Frontal cortex (tissue), 4 donors: ENCODE data around the gene OR1K1. TPM values are rescaled to one million over a fixed set of nuclear protein-coding genes. Genes with fewer than 3 reads are reported as not detected.

Experiments
- DNase-seq, 2 donors: peaks; one replicate each; pipeline ENCODE4 v3.0.0; 2012; ENCODE audit warnings: low spot score in 2 of 2
- FAIRE-seq: peaks from 2 replicates; lab custom pipeline; 2012; peaks lifted over from hg19 to GRCh38; lab: Jason Lieb, UNC
- total RNA-seq: library from RNA; depleted of rRNA; stranded (reverse); fragments of >200 nt; gene quantifications from one replicate; pipeline ENCODE4 v1.2.3, GENCODE V29; 2014
- donor health status: control.
- donor health status: control.
- donor health status: control.

Gene OR1K1
- total RNA-seq, 1 donor from 2014 or later, result not detected

- FAIRE-seq (no peak), DNase-seq (no peak)
Observed at GRCh38 chr9:122846371-122846940, 46.5 kb downstream of the OR1K1 start.

- no peak for DNase-seq
- no peak for FAIRE-seq
Observed at GRCh38 chr9:122848256-122848943, 48.5 kb downstream of the OR1K1 start.

Other genes with a start within 250 kb of the OR1K1 start
- gene OR1N2, start 247.0 kb upstream of the OR1K1 start, total RNA-seq, result not detected
- not detected for gene OR1L8, start 216.7 kb upstream of the OR1K1 start, total RNA-seq
- not detected for gene OR1Q1, start 185.4 kb upstream of the OR1K1 start, total RNA-seq
- not detected for gene OR1B1, start 142.5 kb upstream of the OR1K1 start, total RNA-seq
- not detected for gene OR1L1, start 138.4 kb upstream of the OR1K1 start, total RNA-seq
- not detected for gene OR1L3, start 125.0 kb upstream of the OR1K1 start, total RNA-seq
- gene OR1L4, start 76.1 kb upstream of the OR1K1 start, total RNA-seq, result not detected
- not detected for gene OR1L6, start 57.8 kb upstream of the OR1K1 start, total RNA-seq
- not detected for gene OR5C1, start 11.2 kb upstream of the OR1K1 start, total RNA-seq
- 63.6 TPM for gene PDCL, start 28.5 kb downstream of the OR1K1 start, total RNA-seq
- 109 TPM for gene RC3H2, start 105.2 kb downstream of the OR1K1 start, total RNA-seq
- gene ZBTB6, start 113.2 kb downstream of the OR1K1 start, total RNA-seq, result 99.5 TPM
- gene ZBTB26, start 131.4 kb downstream of the OR1K1 start, total RNA-seq, result 9.8 TPM
- gene RABGAP1, start 140.9 kb downstream of the OR1K1 start, total RNA-seq, result 132 TPM
- gene GPR21, start 233.5 kb downstream of the OR1K1 start, total RNA-seq, result 28.9 TPM